Hepatic stellate cell (primary cell): ENCODE data around the gene SMIM24.
"Not testable (repeated sequence)": the region's sequence is repeated elsewhere in the genome, so short reads cannot be mapped to it uniquely, and the experiment has no call there.

ENCODE experiments used
- DNase-seq: peaks from one replicate; pipeline ENCODE4 v3.0.0; 2011; ENCODE audit warnings: low spot score

Gene SMIM24

DNA sequence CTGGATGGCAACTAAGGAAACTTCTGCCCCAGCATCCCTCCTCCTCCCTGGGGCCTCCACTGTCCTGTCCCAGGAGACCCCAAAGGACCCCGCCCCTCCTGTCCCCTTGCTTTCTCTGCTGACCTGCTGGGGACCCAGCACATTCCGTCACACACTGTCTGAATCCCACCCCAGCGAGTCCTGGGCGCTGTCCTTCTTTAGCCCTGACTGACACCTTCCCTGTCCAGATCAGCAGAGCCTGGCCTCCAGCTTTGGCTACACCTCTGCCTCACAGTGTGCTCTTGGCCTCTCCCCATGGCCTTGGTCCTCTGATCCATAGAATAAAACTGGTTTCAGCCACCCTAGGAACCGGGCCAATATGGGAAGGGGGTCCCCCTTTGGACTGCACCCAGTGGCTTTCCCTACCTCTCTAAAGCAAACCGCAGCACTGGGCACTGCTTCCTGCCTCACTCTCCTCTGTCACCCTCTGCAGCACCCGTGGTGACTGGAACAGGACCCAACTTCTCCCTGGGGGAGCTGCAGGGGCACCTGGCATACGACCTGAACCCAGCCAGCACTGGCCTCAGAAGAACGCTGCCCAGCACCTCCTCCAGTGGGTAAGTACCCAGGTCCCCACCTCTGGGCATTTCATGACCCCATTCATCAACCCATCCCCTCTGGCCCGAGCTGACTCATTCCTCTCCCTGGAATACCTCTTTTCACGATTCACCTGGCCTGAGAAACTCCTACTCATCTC is 46.4 kb downstream of the SMIM24 start:
- DNase-seq: no peak

DNA sequence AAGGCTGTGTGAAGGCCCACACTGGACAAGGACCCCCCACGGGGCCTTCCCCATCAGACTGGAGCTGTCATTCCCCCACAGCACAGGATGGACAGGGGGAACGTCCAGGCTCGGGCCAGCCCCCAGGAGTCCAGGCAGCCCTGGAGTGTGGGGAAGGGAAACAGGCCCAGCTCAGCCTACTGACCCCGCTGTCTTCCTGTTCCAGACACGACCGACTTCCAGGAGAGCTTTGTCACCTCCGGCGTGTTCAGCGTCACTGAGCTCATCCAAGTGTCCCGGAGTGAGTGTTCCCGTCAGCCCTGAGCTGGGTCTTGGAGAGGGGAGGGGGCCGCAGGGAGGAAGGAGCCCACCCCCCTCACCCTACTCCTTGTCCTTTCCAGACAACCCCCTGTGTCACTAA is 47.0 kb downstream of the SMIM24 start:
- no peak for DNase-seq

DNA sequence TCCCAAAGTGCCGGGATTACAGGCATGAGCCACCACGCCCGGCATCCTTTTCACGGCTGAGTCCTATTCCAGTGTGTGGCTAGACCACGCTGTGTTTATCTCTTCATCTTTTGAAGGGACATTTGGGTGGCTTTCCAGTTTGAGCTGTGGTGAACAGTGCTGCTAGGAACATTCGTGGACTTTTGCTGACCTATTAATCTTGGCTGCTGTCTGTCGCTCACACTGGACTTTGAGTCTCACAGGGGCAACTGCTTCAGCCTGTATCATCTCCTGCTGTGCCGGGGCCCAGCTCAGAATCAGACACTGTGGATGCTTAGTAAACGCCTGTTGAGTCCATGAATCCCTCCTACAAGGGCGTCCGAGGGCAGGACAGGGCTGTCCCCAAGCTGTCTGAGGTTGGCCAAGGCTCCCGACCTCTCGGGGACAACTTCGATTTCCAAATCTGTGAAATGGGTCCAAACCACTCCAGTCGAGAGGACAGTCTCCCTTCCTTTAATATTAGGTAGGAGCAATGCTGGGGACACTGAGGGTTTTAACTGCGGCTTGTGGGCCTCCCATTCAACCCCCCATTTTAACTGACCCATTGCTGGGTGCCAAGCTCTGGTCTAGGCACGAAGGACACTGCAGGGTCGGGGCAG is 48.4 kb downstream of the SMIM24 start:
- DNase-seq: no peak

DNA sequence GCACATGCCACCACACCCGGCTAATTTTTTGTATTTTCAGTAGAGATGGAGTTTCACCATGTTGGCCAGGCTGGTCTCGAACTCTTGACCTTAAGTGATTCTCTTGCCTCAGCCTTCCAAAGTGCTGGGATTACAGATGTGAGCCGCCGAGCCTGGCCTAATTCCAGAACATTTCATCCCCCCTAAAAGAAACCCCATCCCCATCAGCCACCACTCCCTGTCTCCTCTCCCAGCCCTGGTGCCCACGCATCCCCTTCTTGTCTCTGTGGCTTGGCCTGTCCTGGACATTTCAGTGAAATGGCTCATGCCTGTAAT is 50.0 kb downstream of the SMIM24 start:
- not testable (repeated sequence) for DNase-seq

DNA sequence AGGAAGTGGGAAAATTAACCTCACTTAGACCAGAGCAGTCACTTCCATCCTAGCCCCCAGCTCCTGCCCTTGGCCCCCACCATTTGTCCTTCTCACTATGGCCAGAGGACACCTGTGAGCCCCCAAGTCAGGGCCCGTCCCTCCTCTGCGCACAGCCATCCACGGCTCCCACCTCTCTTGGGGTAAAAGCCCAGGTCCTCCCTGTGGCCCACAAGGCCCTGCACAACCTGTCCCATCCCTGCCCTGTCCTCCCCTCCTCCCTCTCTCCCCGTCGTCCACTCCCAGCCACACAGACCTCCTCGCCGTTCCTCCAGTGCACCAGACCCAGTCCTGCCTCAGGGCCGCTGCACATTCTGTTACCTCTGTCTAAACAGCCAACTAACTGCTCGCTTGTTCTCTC is 53.9 kb downstream of the SMIM24 start:
- no peak for DNase-seq
